K562 (cell line): Measurements from ENCODE around the gene FAM53A. TPM values are rescaled to one million over a fixed set of nuclear protein-coding genes. Genes with fewer than 3 reads are reported as not detected.

Source experiments
- ATAC-seq: fragments of 200-7000 bp; cut with Tn5 transposase; 3 replicates; pipeline ENCODE4 v1.9.1; 2020; ENCODE audit warnings: moderate library complexity
- BruUV-seq: library from RNA; stranded (reverse); fragments of 400-500 nt; replicated peaks from 2 replicates; lab custom pipeline; 2021; lab: Mats Ljungman, UMichigan
- CTCF ChIA-PET: fragments of 300-600 bp; formaldehyde crosslinking; extraction: SDS; loops from one replicate; lab custom pipeline; 2021; ENCODE audit warnings: low intra/inter-chr PET ratio; lab: Yijun Ruan, JAX
- POLR2A ChIA-PET: fragments of 300-600, 350-650 bp; sonication (Branson Sonifier 250); formaldehyde crosslinking; extraction: SDS; loops from one replicate; lab custom pipeline; 2021; ENCODE audit warnings: antibody characterized with exemption, inconsistent platforms; lab: Yijun Ruan, JAX
- DNase-seq, 4 experiments: peaks; one replicate each; pipeline versions ENCODE4 v3.0.0 to v3.0.0-alpha.2; 2011 to 2018; ENCODE audit warnings: low spot score in 3 of 4, mixed read lengths in 3 of 4; ENCODE audit errors: extremely low read depth in 1 of 4
- FAIRE-seq: peaks from 2 replicates; lab custom pipeline; 2011; peaks lifted over from hg19 to GRCh38; lab: Jason Lieb, UNC
- H2AFZ ChIP-seq: 2 replicates; pipeline ENCODE4 v1.6.0; 2011; ENCODE audit warnings: low read depth, low read length, control low read depth, inconsistent platforms
- H3K27ac ChIP-seq: fragments of 200-600 bp; 3 replicates; pipeline ENCODE4 v1.8.0; 2011; ENCODE audit warnings: low read depth, mild to moderate bottlenecking, control low read depth, inconsistent platforms, low read length, moderate library complexity, mixed read lengths; ENCODE audit errors: extremely low read depth
- H3K27me3 ChIP-seq, 2 experiments: fragments of 300-600 bp in 1 of 2; 2 replicates in 1 of 2; 3 replicates in 1 of 2; pipeline versions ENCODE4 v1.6.0 to v1.8.0; 2011; ENCODE audit warnings: inconsistent platforms in 2 of 2, low read length in 2 of 2, mild to moderate bottlenecking in 1 of 2, mixed read lengths in 1 of 2, moderate library complexity in 1 of 2; ENCODE audit not compliant: control insufficient read depth in 2 of 2, insufficient read depth in 2 of 2
- H3K36me3 ChIP-seq: fragments of 300-600 bp; 3 replicates; pipeline ENCODE4 v1.8.0; 2011; ENCODE audit warnings: mild to moderate bottlenecking, low read length, inconsistent platforms; ENCODE audit not compliant: control insufficient read depth, insufficient read depth
- H3K4me1 ChIP-seq, 2 experiments: fragments of 200-600 bp in 1 of 2; replicated peaks in 1 of 2; 2 replicates in 1 of 2; 3 replicates in 1 of 2; pipeline versions ENCODE4 v1.5.1 to v1.8.0; 2011; ENCODE audit warnings: inconsistent platforms in 2 of 2, low read length in 2 of 2, mild to moderate bottlenecking in 1 of 2, mixed read lengths in 1 of 2, moderate library complexity in 1 of 2; ENCODE audit not compliant: control insufficient read depth in 2 of 2, insufficient read depth in 2 of 2
- H3K4me2 ChIP-seq: 2 replicates; pipeline ENCODE4 v1.6.1; 2011; ENCODE audit warnings: low read length, control low read depth, inconsistent platforms, mixed read lengths; ENCODE audit not compliant: insufficient read depth
- H3K4me3 ChIP-seq: fragments of 200-600 bp; sonication (generic), shearing (Covaris generic); 2 replicates; pipeline ENCODE4 v1.5.1; 2016; ENCODE audit warnings: control low read depth, inconsistent platforms
- H3K79me2 ChIP-seq: fragments of 200-600 bp; 3 replicates; pipeline ENCODE4 v1.8.0; 2011; ENCODE audit warnings: low read length, inconsistent platforms; ENCODE audit not compliant: control insufficient read depth, insufficient read depth
- H3K9ac ChIP-seq, 2 experiments: 2 replicates each; pipeline versions ENCODE4 v1.6.0 to v1.6.1; 2011; ENCODE audit warnings: low read depth in 2 of 2, low read length in 2 of 2, control low read depth in 1 of 2, inconsistent platforms in 1 of 2, mild to moderate bottlenecking in 1 of 2, mixed read lengths in 1 of 2; ENCODE audit not compliant: insufficient read depth in 1 of 2
- H3K9me1 ChIP-seq: one replicate; pipeline ENCODE4 v1.6.0; 2011; ENCODE audit warnings: inconsistent platforms, mild to moderate bottlenecking, low read length, moderate library complexity; ENCODE audit not compliant: control insufficient read depth, insufficient read depth
- H3K9me3 ChIP-seq: replicated peaks from 2 replicates; pipeline ENCODE4 v1.5.1; 2011; ENCODE audit warnings: low read depth, low read length, inconsistent platforms; ENCODE audit not compliant: control insufficient read depth, insufficient read depth
- H4K20me1 ChIP-seq: replicated peaks from 2 replicates; pipeline ENCODE4 v1.6.1; 2011; ENCODE audit warnings: low read length, inconsistent platforms, mixed read lengths; ENCODE audit not compliant: control insufficient read depth, insufficient read depth
- ELF1 ChIP-seq: fragments of 200-800 bp; sonication (Bioruptor generic); IDR thresholded peaks from 2 replicates; pipeline ENCODE4 v1.6.1; 2016; ENCODE audit warnings: missing genetic modification characterization, missing compliant biosample characterization
- EP300 ChIP-seq: IDR thresholded peaks from 2 replicates; pipeline ENCODE4 v1.6.1; 2012; ENCODE audit warnings: low read length, improper control_type of control experiment
- MEF2D ChIP-seq: conservative IDR thresholded peaks from 2 replicates; pipeline ENCODE4 v1.6.1; 2016; ENCODE audit warnings: low read depth, missing genetic modification characterization, missing compliant biosample characterization
- SREBF1 ChIP-seq: fragments of 150-350 bp; IDR thresholded peaks from 2 replicates; pipeline ENCODE4 v1.6.1; 2014; ENCODE audit warnings: antibody characterized with exemption, low read depth, low read length, borderline replicate concordance
- TOE1 ChIP-seq, 2 experiments: fragments of 450-650 bp in 1 of 2; sonication (generic) in 1 of 2; formaldehyde crosslinking in 1 of 2; IDR thresholded peaks; 2 replicates each; pipeline versions ENCODE4 v1.7.1 to v1.8.0; 2016 to 2022; ENCODE audit warnings: borderline replicate concordance in 2 of 2, mild to moderate bottlenecking in 2 of 2, antibody characterized with exemption in 1 of 2, inconsistent platforms in 1 of 2, low read depth in 1 of 2, missing genetic modification reagents in 1 of 2, moderate library complexity in 1 of 2
- VEZF1 ChIP-seq: fragments of 200-800 bp; sonication (Bioruptor generic); IDR thresholded peaks from 2 replicates; pipeline ENCODE4 v1.6.1; 2017; ENCODE audit warnings: missing genetic modification characterization, missing compliant biosample characterization
- ZEB2 ChIP-seq: fragments of 450-650 bp; IDR thresholded peaks from 2 replicates; pipeline ENCODE4 v1.6.1; 2016
- ZNF668 ChIP-seq: fragments of 250-450 bp; sonication (Bioruptor Pico); IDR thresholded peaks from 2 replicates; pipeline ENCODE4 v1.8.0; 2022; ENCODE audit warnings: mild to moderate bottlenecking, inconsistent platforms
- ZNF77 ChIP-seq: fragments of 250-450 bp; sonication (Bioruptor Pico); IDR thresholded peaks from 2 replicates; pipeline ENCODE4 v1.5.0; 2020
- WGBS: fragments of 100-300 bp; shearing (Covaris generic); methylation state at CpG from one replicate; pipeline ENCODE4 v1.1.6; 2016; ENCODE audit warnings: low coverage, mixed read lengths; ENCODE audit not compliant: insufficient coverage; ENCODE audit errors: missing lambda C conversion rate; 5-methylcytosine and 5-hydroxymethylcytosine counted together
- in situ Hi-C: fragments of 300-500 bp; cut with MboI; formaldehyde crosslinking; loops from 4 replicates; pipeline ENCODE4 v1.15.0; 2018; ENCODE audit warnings: inconsistent platforms, mixed read lengths
- intact Hi-C: fragments of 100-400 bp; cut with micrococcal nuclease; formaldehyde crosslinking; loops from 2 replicates; pipeline ENCODE4 v1.14.2; 2022
- polyA plus RNA-seq, 8 experiments: library from polyadenylated mRNA; depleted of rRNA in 4 of 8; stranded (reverse) in 5 of 8; unstranded in 3 of 8; fragments of >200 nt; fragmentation: Nextera tagmentation in 2 of 8; fragmentation: Illumina TruSeq in 1 of 8; extraction: Ambion mirVana in 2 of 8; extraction: Trizol in 1 of 8; gene quantifications; 2 replicates each; pipeline versions ENCODE4 v1.2.1 to v1.2.3, GENCODE V29; 2011 to 2014; ENCODE audit warnings: inconsistent platforms in 1 of 8, missing spikeins in 1 of 8
- total RNA-seq, 7 experiments: library from RNA; depleted of rRNA in 6 of 7; stranded (reverse); fragments of >200 nt in 6 of 7; fragmentation: Illumina TruSeq in 2 of 7; extraction: Trizol in 2 of 7; gene quantifications; 2 replicates each; pipeline versions ENCODE4 v1.2.1 to v1.2.3, GENCODE V29; 2011 to 2021; ENCODE audit warnings: low replicate concordance in 1 of 7
- TF ChIP-seq, protein P1 (sequence below): fragments of 250-450 bp; sonication (Bioruptor Pico); IDR thresholded peaks from 2 replicates; pipeline ENCODE4 v1.8.0; 2021; ENCODE audit warnings: moderate library complexity, mild to moderate bottlenecking, inconsistent platforms
- TF ChIP-seq, protein P2 (sequence below): fragments of 250-450 bp; sonication (Bioruptor Pico); IDR thresholded peaks from 2 replicates; pipeline ENCODE4 v1.4.0; 2020
- TF ChIP-seq, protein P3 (sequence below): fragments of 250-450 bp; sonication (Bioruptor Pico); IDR thresholded peaks from 2 replicates; pipeline ENCODE4 v1.9.0; 2021; ENCODE audit warnings: mild to moderate bottlenecking
- TF ChIP-seq, protein P4 (sequence below): IDR thresholded peaks from 2 replicates; pipeline ENCODE4 v1.6.1; 2012; ENCODE audit warnings: low read depth, low read length, improper control_type of control experiment, borderline replicate concordance

The FAM53A gene
- total and polyA plus RNA-seq, 9 of the 15 experiments (the other 6 are each of a cell fraction or from before 2014, with no cell fraction given) = 0.53 to 2.7 (median 1.4) TPM; not detected in 2

DNA sequence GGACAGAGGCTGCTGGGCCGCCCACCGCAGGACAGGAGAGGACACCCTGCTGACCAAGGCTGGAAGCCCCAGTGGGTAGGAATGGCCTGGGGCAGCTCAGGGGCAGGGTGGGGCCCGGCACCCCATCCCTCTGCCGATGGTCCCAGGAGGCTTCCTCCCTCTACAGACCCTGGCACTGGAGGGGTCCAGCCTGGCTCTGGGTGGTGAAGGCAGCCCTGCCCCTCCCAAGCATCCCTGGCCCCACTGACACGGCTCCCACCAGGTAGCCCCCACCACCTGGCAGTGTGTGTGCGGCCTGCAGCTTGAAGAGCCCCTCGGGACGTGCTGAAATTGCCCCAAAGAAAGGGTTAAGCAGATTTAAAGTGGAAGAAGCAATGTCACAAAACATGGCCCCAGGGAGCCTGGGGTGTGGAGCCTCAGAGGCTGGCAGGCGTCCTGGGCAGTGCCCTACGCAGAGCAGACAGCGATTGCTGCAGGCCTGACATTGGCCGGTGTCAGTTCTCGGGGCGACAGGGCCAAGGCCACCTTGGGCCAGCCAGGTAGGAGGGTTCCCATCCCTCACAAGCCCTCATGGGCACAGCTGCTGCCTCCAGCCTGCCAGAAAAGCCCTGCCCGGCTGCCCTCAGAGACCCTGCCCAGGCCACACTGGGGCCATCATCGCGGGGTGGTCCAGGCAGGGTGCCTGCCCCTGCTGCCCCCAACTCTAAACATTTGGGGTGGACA, 80.5 kb downstream of the FAM53A start:
- POLR2A ChIA-PET = interaction anchor here (0.5 kb wide), 1 partner anchor 699 kb away, joined by 4 read pairs; no protein-coding TSS in a partner anchor

More for the DNA sequence above, 80.5 kb downstream of the FAM53A start:
- no peak for TF ChIP-seq TOE1 (IDR thresholded peaks at IDR 0.05; ENCODE audit: borderline replicate concordance)
- no peak for TF ChIP-seq TOE1 (CRISPR knock-in tag; IDR thresholded peaks at IDR 0.05; ENCODE audit: borderline replicate concordance, low read depth)
- TF ChIP-seq SREBF1 = no peak
- TF ChIP-seq, protein P1, sequence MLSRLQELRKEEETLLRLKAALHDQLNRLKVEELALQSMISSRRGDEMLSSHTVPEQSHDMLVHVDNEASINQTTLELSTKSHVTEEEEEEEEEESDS (CRISPR knock-in tag) = no peak
- no peak for TF ChIP-seq MEF2D (tag)
- no peak for TF ChIP-seq VEZF1
- no peak for TF ChIP-seq ELF1 (tag)
- TF ChIP-seq, protein P2, sequence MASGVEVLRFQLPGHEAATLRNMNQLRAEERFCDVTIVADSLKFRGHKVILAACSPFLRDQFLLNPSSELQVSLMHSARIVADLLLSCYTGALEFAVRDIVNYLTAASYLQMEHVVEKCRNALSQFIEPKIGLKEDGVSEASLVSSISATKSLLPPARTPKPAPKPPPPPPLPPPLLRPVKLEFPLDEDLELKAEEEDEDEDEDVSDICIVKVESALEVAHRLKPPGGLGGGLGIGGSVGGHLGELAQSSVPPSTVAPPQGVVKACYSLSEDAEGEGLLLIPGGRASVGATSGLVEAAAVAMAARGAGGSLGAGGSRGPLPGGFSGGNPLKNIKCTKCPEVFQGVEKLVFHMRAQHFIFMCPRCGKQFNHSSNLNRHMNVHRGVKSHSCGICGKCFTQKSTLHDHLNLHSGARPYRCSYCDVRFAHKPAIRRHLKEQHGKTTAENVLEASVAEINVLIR (CRISPR knock-in tag) = no peak
- no peak for TF ChIP-seq ZEB2
- no peak for TF ChIP-seq EP300
- TF ChIP-seq, protein P3, sequence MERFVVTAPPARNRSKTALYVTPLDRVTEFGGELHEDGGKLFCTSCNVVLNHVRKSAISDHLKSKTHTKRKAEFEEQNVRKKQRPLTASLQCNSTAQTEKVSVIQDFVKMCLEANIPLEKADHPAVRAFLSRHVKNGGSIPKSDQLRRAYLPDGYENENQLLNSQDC (CRISPR knock-in tag) = no peak
- TF ChIP-seq ZNF668 (CRISPR knock-in tag) = no peak
- TF ChIP-seq, protein P4, sequence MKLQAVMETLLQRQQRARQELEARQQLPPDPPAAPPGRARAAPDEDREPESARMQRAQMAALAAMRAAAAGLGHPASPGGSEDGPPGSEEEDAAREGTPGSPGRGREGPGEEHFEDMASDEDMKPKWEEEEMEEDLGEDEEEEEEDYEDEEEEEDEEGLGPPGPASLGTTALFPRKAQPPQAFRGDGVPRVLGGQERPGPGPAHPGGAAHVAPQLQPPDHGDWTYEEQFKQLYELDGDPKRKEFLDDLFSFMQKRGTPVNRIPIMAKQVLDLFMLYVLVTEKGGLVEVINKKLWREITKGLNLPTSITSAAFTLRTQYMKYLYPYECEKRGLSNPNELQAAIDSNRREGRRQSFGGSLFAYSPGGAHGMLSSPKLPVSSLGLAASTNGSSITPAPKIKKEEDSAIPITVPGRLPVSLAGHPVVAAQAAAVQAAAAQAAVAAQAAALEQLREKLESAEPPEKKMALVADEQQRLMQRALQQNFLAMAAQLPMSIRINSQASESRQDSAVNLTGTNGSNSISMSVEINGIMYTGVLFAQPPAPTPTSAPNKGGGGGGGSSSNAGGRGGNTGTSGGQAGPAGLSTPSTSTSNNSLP = no peak
- no peak for TF ChIP-seq ZNF77 (CRISPR knock-in tag)
- FAIRE-seq (no peak), ATAC-seq (no peak), DNase-seq (no peak)
- H3K27ac ChIP-seq = no peak overlapping the region
- H3K4me2 ChIP-seq = no peak overlapping the region
- no TSS peak for BruUV-seq
- WGBS = 8% methylated on average over 15 of the region's 17 CpGs
- H3K27me3 ChIP-seq = peaks cover 49 to 88% of the 10 kb centered on the region in 2 experiments
- no peaks in the 10 kb centered on the region for H3K36me3 ChIP-seq
- no peak overlapping the region for H3K4me3 ChIP-seq
- CTCF ChIA-PET = no interaction called here
- in situ Hi-C loops = no loop called here
- intact Hi-C loops = no loop called here
- no peak overlapping the region for H3K9ac ChIP-seq
- no peaks in the 10 kb centered on the region for H3K79me2 ChIP-seq
- H3K9me1 ChIP-seq = no peaks in the 10 kb centered on the region
- H3K4me1 ChIP-seq = peaks cover 0 to 65% of the 10 kb centered on the region in 2 experiments; a peak in 2 of 5 replicates
- H2AFZ ChIP-seq = no peak overlapping the region
- H3K9me3 ChIP-seq = no peaks in the 10 kb centered on the region
- H4K20me1 ChIP-seq = peaks cover 11% of the 10 kb centered on the region; the same call in 1 of the 2 replicates
